K562 (cell line): ENCODE measurements around the gene TMIGD1. TPM values are rescaled to one million over a fixed set of nuclear protein-coding genes. Genes with fewer than 3 reads are reported as not detected.

ENCODE experiments used
- CCNT2 ChIP-seq: IDR thresholded peaks from 2 replicates; pipeline ENCODE4 v1.6.1; 2011; ENCODE audit warnings: borderline replicate concordance, low read depth, mild to moderate bottlenecking, moderate library complexity, mixed read lengths, low read length; ENCODE audit not compliant: insufficient read length; ENCODE audit errors: extremely low read depth
- DDX20 ChIP-seq: fragments of 450-650 bp; IDR thresholded peaks from 2 replicates; pipeline ENCODE4 v1.6.1; 2016; ENCODE audit warnings: missing genetic modification characterization, low read depth, mild to moderate bottlenecking, missing compliant biosample characterization, moderate library complexity
- GATAD2A ChIP-seq: fragments of 450-650 bp; IDR thresholded peaks from 2 replicates; pipeline ENCODE4 v1.6.1; 2017
- HDAC1 ChIP-seq, 2 experiments: fragments of 450-650 bp; IDR thresholded peaks; 2 replicates each; pipeline ENCODE4 v1.6.1; 2016 to 2017; ENCODE audit warnings: inconsistent platforms in 1 of 2, mild to moderate bottlenecking in 1 of 2, moderate library complexity in 1 of 2
- HNRNPH1 ChIP-seq: fragments of 200-400 bp; formaldehyde crosslinking; optimal IDR thresholded peaks from 2 replicates; pipeline ENCODE3; 2017; ENCODE audit warnings: low read depth, mild to moderate bottlenecking, low read length, moderate library complexity
- KDM5B ChIP-seq: fragments of 200-600 bp; sonication (generic); IDR thresholded peaks from 2 replicates; pipeline ENCODE4 v1.6.1; 2012; ENCODE audit warnings: low read depth, mild to moderate bottlenecking, moderate library complexity, low read length, control low read depth, inconsistent platforms; ENCODE audit not compliant: insufficient replicate concordance
- MCM5 ChIP-seq: fragments of 450-650 bp; IDR thresholded peaks from 2 replicates; pipeline ENCODE4 v1.6.1; 2016; ENCODE audit warnings: low read depth
- MTA3 ChIP-seq: fragments of 450-650 bp; formaldehyde crosslinking; IDR thresholded peaks from 2 replicates; pipeline ENCODE4 v1.6.1; 2017; ENCODE audit warnings: mild to moderate bottlenecking, borderline replicate concordance
- NCOA2 ChIP-seq, 2 experiments: fragments of 450-650 bp; IDR thresholded peaks; 2 replicates each; pipeline ENCODE4 v1.6.1; 2018; ENCODE audit warnings: mild to moderate bottlenecking in 2 of 2, moderate library complexity in 1 of 2; ENCODE audit not compliant: partially characterized antibody in 2 of 2
- NR4A1 ChIP-seq, 2 experiments: fragments of 250-450 bp in 1 of 2; fragments of 450-650 bp in 1 of 2; sonication (Bioruptor Pico) in 1 of 2; IDR thresholded peaks; 2 replicates each; pipeline versions ENCODE4 v1.4.0 to v1.6.1; 2016 to 2020; ENCODE audit warnings: mild to moderate bottlenecking in 2 of 2, missing compliant biosample characterization in 1 of 2, missing genetic modification characterization in 1 of 2, moderate library complexity in 1 of 2
- TCFL5 ChIP-seq: fragments of 250-450 bp; sonication (Bioruptor Pico); conservative IDR thresholded peaks from 2 replicates; pipeline ENCODE4 v1.6.1; 2021; ENCODE audit warnings: mild to moderate bottlenecking, moderate library complexity, matching md5 sums
- ZBTB40 ChIP-seq, 2 experiments: fragments of 450-650 bp in 1 of 2; sonication (generic) in 1 of 2; formaldehyde crosslinking in 1 of 2; IDR thresholded peaks; 2 replicates each; pipeline versions ENCODE4 v1.7.1 to v1.9.0; 2016 to 2022; ENCODE audit warnings: inconsistent platforms in 1 of 2, mild to moderate bottlenecking in 1 of 2, missing genetic modification reagents in 1 of 2
- ZBTB5 ChIP-seq: fragments of 450-650 bp; IDR thresholded peaks from 2 replicates; pipeline ENCODE4 v1.6.1; 2017; ENCODE audit warnings: antibody characterized with exemption
- ZEB2 ChIP-seq: fragments of 450-650 bp; IDR thresholded peaks from 2 replicates; pipeline ENCODE4 v1.6.1; 2016
- ZNF24 ChIP-seq: fragments of 450-650 bp; IDR thresholded peaks from 2 replicates; pipeline ENCODE4 v1.6.1; 2016
- ZNF644 ChIP-seq: fragments of 200-800 bp; sonication (Bioruptor generic); IDR thresholded peaks from 2 replicates; pipeline ENCODE4 v1.6.1; 2016; ENCODE audit warnings: low read depth, missing genetic modification characterization, missing compliant biosample characterization
- polyA plus RNA-seq, 8 experiments: library from polyadenylated mRNA; depleted of rRNA in 4 of 8; stranded (reverse) in 5 of 8; unstranded in 3 of 8; fragments of >200 nt; fragmentation: Nextera tagmentation in 2 of 8; fragmentation: Illumina TruSeq in 1 of 8; extraction: Ambion mirVana in 2 of 8; extraction: Trizol in 1 of 8; gene quantifications; 2 replicates each; pipeline versions ENCODE4 v1.2.1 to v1.2.3, GENCODE V29; 2011 to 2014; ENCODE audit warnings: inconsistent platforms in 1 of 8, missing spikeins in 1 of 8
- total RNA-seq, 7 experiments: library from RNA; depleted of rRNA in 6 of 7; stranded (reverse); fragments of >200 nt in 6 of 7; fragmentation: Illumina TruSeq in 2 of 7; extraction: Trizol in 2 of 7; gene quantifications; 2 replicates each; pipeline versions ENCODE4 v1.2.1 to v1.2.3, GENCODE V29; 2011 to 2021; ENCODE audit warnings: low replicate concordance in 1 of 7

Gene TMIGD1
- total and polyA plus RNA-seq, 9 of the 15 experiments (the other 6 are each of a cell fraction or from before 2014, with no cell fraction given) = not detected

GRCh38 chr17:30290696-30291542 is 42.9 kb downstream of the TMIGD1 start (continued):
- TF ChIP-seq ZBTB40 (IDR thresholded peaks at IDR 0.05) (peak; percentile 41; the same call in 1 of the 2 replicates), ZBTB40 (CRISPR knock-in tag; IDR thresholded peaks at IDR 0.05) (no peak), GATAD2A (no peak), HDAC1 (IDR thresholded peaks at IDR 0.05) (peak in 1 of 2 experiments; percentile 41; a peak in 2 of 4 replicates), ZNF644 (no peak), NCOA2 (IDR thresholded peaks at IDR 0.05; ENCODE audit: partially characterized antibody in 2 of 2) (no peak), MTA3 (no peak), NR4A1 (CRISPR knock-in tag; IDR thresholded peaks at IDR 0.05) (0 out of 2 replicates have a peak, but pooled peaks have one; percentile 41), NR4A1 (tag; IDR thresholded peaks at IDR 0.05) (no peak), ZBTB5 (no peak), DDX20 (tag) (no peak), ZNF24 (no peak), TCFL5 (CRISPR knock-in tag) (no peak), HNRNPH1 (no peak), KDM5B (no peak), CCNT2 (no peak), MCM5 (no peak), ZEB2 (peak; percentile 24; the same call in 1 of the 2 replicates)
